ENCODE measurements around the gene WDR43. TPM values are rescaled to one million over a fixed set of nuclear protein-coding genes. Genes with fewer than 3 reads are reported as not detected.

WDR43 gene
- total RNA-seq, 1 donor from 2014 or later: 66.9 TPM

DNA sequence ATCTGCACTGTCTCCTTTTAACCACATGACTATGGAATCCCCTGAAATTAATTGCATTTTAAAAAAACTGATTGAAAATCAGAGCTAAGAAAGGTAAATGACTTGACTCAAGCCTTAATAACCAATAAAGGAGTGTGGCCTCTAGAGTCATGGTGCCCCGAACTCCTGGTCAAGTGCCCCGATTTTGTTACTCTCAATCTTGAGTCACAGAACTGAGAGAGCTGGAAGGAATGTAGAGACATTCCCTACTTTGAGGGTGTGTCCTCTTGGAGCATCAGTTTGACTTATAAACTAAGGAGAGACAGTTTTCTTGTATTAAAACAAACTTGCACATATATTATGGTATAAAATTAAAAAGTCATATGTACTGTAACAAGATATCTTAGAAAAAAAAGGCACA, 2.4 kb downstream of the WDR43 start:
- Mint-ChIP-seq H3K9me3 (no peaks in the 10 kb centered on the region), H3K4me1 (ENCODE audit: unreplicated experiment) (peaks cover 30% of the 10 kb centered on the region), H3K36me3 (peaks cover 3% of the 10 kb centered on the region), H3K4me3 (peak overlapping the region; percentile 100), H3K27me3 (peaks cover 9% of the 10 kb centered on the region), H3K27ac (peak overlapping the region; percentile 34)
- DNase-seq (ENCODE audit: extremely low spot score, unreplicated experiment): no peak
- TF ChIP-seq, protein P1, sequence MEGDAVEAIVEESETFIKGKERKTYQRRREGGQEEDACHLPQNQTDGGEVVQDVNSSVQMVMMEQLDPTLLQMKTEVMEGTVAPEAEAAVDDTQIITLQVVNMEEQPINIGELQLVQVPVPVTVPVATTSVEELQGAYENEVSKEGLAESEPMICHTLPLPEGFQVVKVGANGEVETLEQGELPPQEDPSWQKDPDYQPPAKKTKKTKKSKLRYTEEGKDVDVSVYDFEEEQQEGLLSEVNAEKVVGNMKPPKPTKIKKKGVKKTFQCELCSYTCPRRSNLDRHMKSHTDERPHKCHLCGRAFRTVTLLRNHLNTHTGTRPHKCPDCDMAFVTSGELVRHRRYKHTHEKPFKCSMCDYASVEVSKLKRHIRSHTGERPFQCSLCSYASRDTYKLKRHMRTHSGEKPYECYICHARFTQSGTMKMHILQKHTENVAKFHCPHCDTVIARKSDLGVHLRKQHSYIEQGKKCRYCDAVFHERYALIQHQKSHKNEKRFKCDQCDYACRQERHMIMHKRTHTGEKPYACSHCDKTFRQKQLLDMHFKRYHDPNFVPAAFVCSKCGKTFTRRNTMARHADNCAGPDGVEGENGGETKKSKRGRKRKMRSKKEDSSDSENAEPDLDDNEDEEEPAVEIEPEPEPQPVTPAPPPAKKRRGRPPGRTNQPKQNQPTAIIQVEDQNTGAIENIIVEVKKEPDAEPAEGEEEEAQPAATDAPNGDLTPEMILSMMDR (conservative IDR thresholded peaks at IDR 0.05): no peak

DNA sequence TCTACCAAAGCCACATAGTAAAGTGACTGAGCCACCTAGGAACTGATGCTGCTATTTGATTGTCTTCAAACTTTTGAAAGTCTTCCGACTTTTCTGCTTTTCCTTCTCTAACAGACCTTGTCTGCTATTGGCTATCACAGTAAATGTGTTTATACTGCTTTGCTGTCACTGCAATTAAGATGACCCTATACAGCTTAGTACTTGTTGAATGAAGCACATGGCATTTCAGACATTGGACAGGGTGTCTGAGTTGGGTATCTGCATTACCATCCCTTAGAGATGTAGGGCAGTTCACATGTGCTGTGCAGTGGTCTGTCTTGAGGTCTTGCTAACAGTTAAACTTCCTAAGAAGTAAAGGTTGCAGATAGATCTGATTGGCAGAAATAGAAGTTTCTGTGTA, 3.6 kb downstream of the WDR43 start:
- TF ChIP-seq, protein P1 (conservative IDR thresholded peaks at IDR 0.05): no peak
- Mint-ChIP-seq H3K9me3 (no peaks in the 10 kb centered on the region), H3K27ac (no peak overlapping the region), H3K36me3 (peaks cover 9% of the 10 kb centered on the region), H3K27me3 (peaks cover 7% of the 10 kb centered on the region), H3K4me3 (no peak overlapping the region), H3K4me1 (ENCODE audit: unreplicated experiment) (peaks cover 30% of the 10 kb centered on the region)
- DNase-seq (ENCODE audit: extremely low spot score, unreplicated experiment): no peak

DNA sequence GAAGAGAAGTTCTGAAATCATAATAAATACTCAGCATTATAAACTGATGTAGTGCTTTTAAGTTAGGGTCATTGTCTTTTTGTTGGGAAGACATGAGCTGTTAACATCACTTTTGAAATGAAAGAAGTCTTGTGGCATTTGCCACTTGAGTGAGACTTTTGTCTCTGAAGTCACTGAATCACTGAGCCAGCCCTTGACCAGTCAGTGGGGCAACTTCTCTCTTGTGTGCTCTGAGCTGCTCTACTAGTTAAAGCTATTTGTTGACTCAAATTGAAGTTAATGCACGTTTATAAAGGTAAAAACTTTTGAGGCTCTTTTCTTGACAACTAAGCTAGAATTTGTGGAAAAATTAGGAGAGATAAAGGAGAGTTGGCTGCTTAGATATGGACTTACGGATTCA, 6.7 kb downstream of the WDR43 start:
- H3K36me3 Mint-ChIP-seq: peaks cover 16% of the 10 kb centered on the region
- DNase-seq (ENCODE audit: extremely low spot score, unreplicated experiment): no peak
- TF ChIP-seq, protein P1 (conservative IDR thresholded peaks at IDR 0.05): no peak
- H3K9me3 Mint-ChIP-seq: no peaks in the 10 kb centered on the region
- peaks cover 30% of the 10 kb centered on the region for H3K4me1 Mint-ChIP-seq (ENCODE audit: unreplicated experiment)
- no peaks in the 10 kb centered on the region for H3K27me3 Mint-ChIP-seq
- H3K4me3 Mint-ChIP-seq: no peak overlapping the region
- no peak overlapping the region for H3K27ac Mint-ChIP-seq

DNA sequence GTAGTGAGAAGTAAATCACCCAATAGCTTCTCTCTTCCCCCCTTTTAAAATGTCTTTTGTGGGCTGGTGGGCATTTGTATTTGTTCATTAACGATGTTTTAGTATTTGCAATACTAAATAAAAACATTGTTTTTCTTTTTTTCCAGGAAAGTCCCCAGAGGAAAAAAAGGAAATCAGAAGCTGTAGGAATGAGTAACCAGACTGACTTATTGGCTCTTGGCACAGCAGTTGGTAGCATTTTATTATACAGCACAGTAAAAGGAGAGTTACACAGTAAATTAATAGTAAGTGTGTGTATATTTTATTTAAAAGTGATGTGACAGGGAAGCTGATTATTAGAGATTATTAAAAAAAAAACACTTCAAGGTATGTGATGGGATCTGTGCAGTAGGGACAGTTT, 7.4 kb downstream of the WDR43 start:
- no peak for DNase-seq (ENCODE audit: extremely low spot score, unreplicated experiment)
- TF ChIP-seq, protein P1 (conservative IDR thresholded peaks at IDR 0.05): no peak
- Mint-ChIP-seq H3K9me3 (no peaks in the 10 kb centered on the region), H3K4me1 (ENCODE audit: unreplicated experiment) (peaks cover 28% of the 10 kb centered on the region), H3K4me3 (no peak overlapping the region), H3K27ac (no peak overlapping the region), H3K27me3 (no peaks in the 10 kb centered on the region), H3K36me3 (peaks cover 23% of the 10 kb centered on the region)

DNA sequence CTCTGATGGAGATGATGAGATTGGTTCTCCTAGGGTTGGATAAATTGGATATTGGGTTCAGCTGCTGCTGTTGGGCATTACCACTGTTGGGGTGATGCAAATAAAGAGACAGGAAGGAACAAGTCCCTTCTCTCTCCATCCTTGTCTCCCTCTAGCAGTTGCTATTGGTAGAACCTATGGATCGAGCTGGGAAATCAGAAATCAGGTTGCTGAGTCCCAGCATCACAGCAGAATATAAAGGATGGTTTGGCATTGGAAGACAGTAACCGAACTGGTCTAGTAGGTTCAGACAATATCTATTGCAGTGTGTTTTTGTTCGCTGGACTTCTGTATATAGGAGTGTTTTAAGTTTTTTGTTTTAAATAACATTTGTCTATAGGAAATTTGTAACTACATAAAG, 8.1 kb downstream of the WDR43 start:
- no peak overlapping the region for H3K27ac Mint-ChIP-seq
- H3K36me3 Mint-ChIP-seq: peaks cover 25% of the 10 kb centered on the region
- H3K4me1 Mint-ChIP-seq (ENCODE audit: unreplicated experiment): peaks cover 22% of the 10 kb centered on the region
- TF ChIP-seq, protein P1 (conservative IDR thresholded peaks at IDR 0.05): no peak
- H3K27me3 Mint-ChIP-seq: no peaks in the 10 kb centered on the region
- no peak overlapping the region for H3K4me3 Mint-ChIP-seq
- no peak for DNase-seq (ENCODE audit: extremely low spot score, unreplicated experiment)
- H3K9me3 Mint-ChIP-seq: no peaks in the 10 kb centered on the region

DNA sequence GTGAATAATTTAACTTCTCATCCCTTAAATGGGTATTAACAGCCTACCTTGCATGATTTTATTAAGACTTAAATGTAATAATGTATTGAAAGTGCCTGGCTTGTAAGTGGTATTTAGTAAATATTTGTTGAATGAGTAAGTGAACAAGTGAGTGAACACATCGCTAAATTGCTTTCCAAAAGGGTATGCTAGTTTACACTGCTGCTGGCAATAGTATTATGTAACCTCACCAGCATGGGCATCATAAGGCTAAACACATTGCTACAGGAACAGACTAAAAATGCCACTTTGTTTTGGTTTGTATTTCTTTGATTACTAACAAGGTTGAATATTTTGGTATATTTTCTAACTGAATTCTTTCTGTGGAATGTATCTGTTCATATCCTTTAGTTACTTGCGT, 9.8 kb downstream of the WDR43 start:
- no peak overlapping the region for H3K27ac Mint-ChIP-seq
- DNase-seq (ENCODE audit: extremely low spot score, unreplicated experiment): no peak
- H3K4me3 Mint-ChIP-seq: no peak overlapping the region
- no peaks in the 10 kb centered on the region for H3K27me3 Mint-ChIP-seq
- peaks cover 8% of the 10 kb centered on the region for H3K4me1 Mint-ChIP-seq (ENCODE audit: unreplicated experiment)
- peaks cover 42% of the 10 kb centered on the region for H3K36me3 Mint-ChIP-seq
- no peaks in the 10 kb centered on the region for H3K9me3 Mint-ChIP-seq
- TF ChIP-seq, protein P1 (conservative IDR thresholded peaks at IDR 0.05): no peak
